ENCODE results near the gene APOBEC4.

- no peak for TF ChIP-seq EZH2 (IDR thresholded peaks at IDR 0.05; ENCODE audit: borderline replicate concordance, control insufficient read depth, low read depth, low read length)
- TF ChIP-seq NFIC (IDR thresholded peaks at IDR 0.05; ENCODE audit: low read depth, low read length) = no peak
- no peak for TF ChIP-seq FOXM1 (IDR thresholded peaks at IDR 0.05; ENCODE audit: low read depth, low read length)
- no peak for TF ChIP-seq KAT2A (conservative IDR thresholded peaks at IDR 0.05; ENCODE audit: control insufficient read depth, low read depth, low read length)
- TF ChIP-seq, protein P1, sequence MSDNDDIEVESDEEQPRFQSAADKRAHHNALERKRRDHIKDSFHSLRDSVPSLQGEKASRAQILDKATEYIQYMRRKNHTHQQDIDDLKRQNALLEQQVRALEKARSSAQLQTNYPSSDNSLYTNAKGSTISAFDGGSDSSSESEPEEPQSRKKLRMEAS (IDR thresholded peaks at IDR 0.05; ENCODE audit: low read depth, low read length) = no peak
- TF ChIP-seq CTCF (IDR thresholded peaks at IDR 0.05 in 2 of 3, conservative IDR thresholded peaks at IDR 0.05 in 1 of 3; ENCODE audit: control insufficient read depth in 2 of 3, extremely low read depth in 1 of 3, insufficient read depth in 1 of 3, low read depth in 3 of 3, low read length in 3 of 3) = no peak
- TF ChIP-seq PRDM15 (CRISPR knock-in tag; IDR thresholded peaks at IDR 0.05) = no peak
- TF ChIP-seq PAX5 (IDR thresholded peaks at IDR 0.05; ENCODE audit: borderline replicate concordance, low read depth, low read length) = no peak
- TF ChIP-seq RAD21 (IDR thresholded peaks at IDR 0.05; ENCODE audit: insufficient read depth, low read depth, low read length) = no peak
These were observed 1.6 kb upstream of the APOBEC4 start for GRCh38 chr1:183654706-183655105.
